Measurements from ENCODE around the gene SH3RF1. TPM values are rescaled to one million over a fixed set of nuclear protein-coding genes. Genes with fewer than 3 reads are reported as not detected.

SH3RF1 gene
- total RNA-seq, 4 donors from 2014 or later: 10.0 to 11.8 (median 10.9) TPM

- Histone ChIP-seq H3K4me1 (peaks cover 25 to 28% (median 27%) of the 10 kb centered on the region in 4 donors), H3K36me3 (no peaks in the 10 kb centered on the region), H3K27me3 (no peaks in the 10 kb centered on the region), H3K4me3 (no peak overlapping the region), H3K9me3 (no peaks in the 10 kb centered on the region), H3K27ac (replicated peaks in 1 of 4) (no peak overlapping the region)
- intact Hi-C loops (cut with DNase I): no loop called here
- no peak for DNase-seq (ENCODE audit: extremely low spot score)
- 100% methylated on average over 2 of the region's 2 CpGs for WGBS
- TF ChIP-seq CTCF (IDR thresholded peaks at IDR 0.05) (no peak), EP300 (IDR thresholded peaks at IDR 0.05) (no peak), POLR2AphosphoS5 (IDR thresholded peaks at IDR 0.05) (no peak), POLR2A (IDR thresholded peaks at IDR 0.05; ENCODE audit: low read depth) (no peak)
Measured at GRCh38 chr4:169064296-169064695, 206.5 kb downstream of the SH3RF1 start.

GRCh38 chr4:169063441-169063840 lies 207.3 kb downstream of the SH3RF1 start:
- TF ChIP-seq POLR2A (IDR thresholded peaks at IDR 0.05; ENCODE audit: low read depth) (no peak), EP300 (IDR thresholded peaks at IDR 0.05) (no peak), CTCF (IDR thresholded peaks at IDR 0.05) (no peak), POLR2AphosphoS5 (IDR thresholded peaks at IDR 0.05) (no peak)
- intact Hi-C loops (cut with DNase I): no loop called here

GRCh38 chr4:169062897-169063244 lies 207.9 kb downstream of the SH3RF1 start:
- TF ChIP-seq EP300 (IDR thresholded peaks at IDR 0.05) (no peak), CTCF (IDR thresholded peaks at IDR 0.05) (no peak), POLR2AphosphoS5 (IDR thresholded peaks at IDR 0.05) (no peak), POLR2A (IDR thresholded peaks at IDR 0.05; ENCODE audit: low read depth) (no peak)
- peak overlapping the region; percentile 14 to 51 (median 30) for H3K27ac ChIP-seq (replicated peaks in 1 of 4)
- 60% methylated on average over 6 of the region's 6 CpGs for WGBS
- H3K36me3 ChIP-seq: no peaks in the 10 kb centered on the region
- no peak overlapping the region for H3K4me3 ChIP-seq
- intact Hi-C loops (cut with DNase I): no loop called here
- H3K9me3 ChIP-seq: no peaks in the 10 kb centered on the region
- H3K27me3 ChIP-seq: no peaks in the 10 kb centered on the region
- peaks cover 25 to 33% (median 28%) of the 10 kb centered on the region in 4 donors for H3K4me1 ChIP-seq
- DNase-seq (ENCODE audit: extremely low spot score): no peak

More at GRCh38 chr4:169063441-169063840, 207.3 kb downstream of the SH3RF1 start:
- WGBS: 82% methylated on average over 3 of the region's 3 CpGs
- no peak for DNase-seq (ENCODE audit: extremely low spot score)
- Histone ChIP-seq H3K9me3 (no peaks in the 10 kb centered on the region), H3K4me1 (peaks cover 25 to 33% (median 28%) of the 10 kb centered on the region in 4 donors), H3K27me3 (no peaks in the 10 kb centered on the region), H3K36me3 (no peaks in the 10 kb centered on the region), H3K4me3 (no peak overlapping the region), H3K27ac (replicated peaks in 1 of 4) (no peak overlapping the region)

- no peaks in the 10 kb centered on the region for H3K36me3 ChIP-seq
- WGBS: over 99% methylated on average over 3 of the region's 3 CpGs
- DNase-seq (ENCODE audit: extremely low spot score): no peak
- peaks cover 25 to 33% (median 28%) of the 10 kb centered on the region in 4 donors for H3K4me1 ChIP-seq
- no peak overlapping the region for H3K4me3 ChIP-seq
- H3K27ac ChIP-seq (replicated peaks in 1 of 4): peak overlapping the region in 1 of 4 donors; percentile 26
- no peaks in the 10 kb centered on the region for H3K27me3 ChIP-seq
- TF ChIP-seq POLR2A (IDR thresholded peaks at IDR 0.05; ENCODE audit: low read depth): no peak
- no peak for TF ChIP-seq EP300 (IDR thresholded peaks at IDR 0.05)
- no peak for TF ChIP-seq POLR2AphosphoS5 (IDR thresholded peaks at IDR 0.05)
- no peak for TF ChIP-seq CTCF (IDR thresholded peaks at IDR 0.05)
- no peaks in the 10 kb centered on the region for H3K9me3 ChIP-seq
- intact Hi-C loops (cut with DNase I): no loop called here
Measured at GRCh38 chr4:169061386-169061785, 209.4 kb downstream of the SH3RF1 start.

Measured in esophagus muscularis mucosa (tissue), 4 donors.